ENCODE data around the gene FLNB. TPM values are rescaled to one million over a fixed set of nuclear protein-coding genes. Genes with fewer than 3 reads are reported as not detected.

FLNB gene
- total RNA-seq, 2 donors from 2014 or later = 37.6 to 59.6 TPM

GRCh38 chr3:58088501-58088900 lies 80.3 kb downstream of the FLNB start:
- no peaks in the 10 kb centered on the region for H3K36me3 ChIP-seq
- no peak for DNase-seq (ENCODE audit: low spot score)
- no peaks in the 10 kb centered on the region for H3K4me1 ChIP-seq
- H3K9me3 ChIP-seq = no peaks in the 10 kb centered on the region
- TF ChIP-seq CTCF (IDR thresholded peaks at IDR 0.05) = no peak
- H3K27ac ChIP-seq = no peak overlapping the region
- H3K27me3 ChIP-seq = no peaks in the 10 kb centered on the region
- no peak overlapping the region for H3K4me3 ChIP-seq

DNA sequence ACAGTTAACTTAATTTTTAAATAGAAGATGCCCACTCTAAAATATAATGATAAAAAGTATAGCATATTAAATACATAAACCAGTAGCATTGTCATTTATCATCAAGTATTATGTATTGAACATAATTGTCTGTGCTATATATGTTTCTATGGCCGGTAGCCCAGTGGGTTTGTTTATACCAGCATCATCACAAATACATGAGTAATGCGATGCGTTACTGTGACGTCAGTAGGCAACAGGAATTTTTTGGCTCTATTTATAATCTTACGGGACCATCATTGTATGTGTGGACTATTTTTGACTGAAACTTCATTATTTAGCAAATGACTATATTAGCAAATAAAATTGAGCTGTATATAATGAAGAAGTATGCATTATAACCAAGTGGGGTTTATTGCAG lies 82.1 kb downstream of the FLNB start:
- DNase-seq (ENCODE audit: low spot score) = no peak

DNA sequence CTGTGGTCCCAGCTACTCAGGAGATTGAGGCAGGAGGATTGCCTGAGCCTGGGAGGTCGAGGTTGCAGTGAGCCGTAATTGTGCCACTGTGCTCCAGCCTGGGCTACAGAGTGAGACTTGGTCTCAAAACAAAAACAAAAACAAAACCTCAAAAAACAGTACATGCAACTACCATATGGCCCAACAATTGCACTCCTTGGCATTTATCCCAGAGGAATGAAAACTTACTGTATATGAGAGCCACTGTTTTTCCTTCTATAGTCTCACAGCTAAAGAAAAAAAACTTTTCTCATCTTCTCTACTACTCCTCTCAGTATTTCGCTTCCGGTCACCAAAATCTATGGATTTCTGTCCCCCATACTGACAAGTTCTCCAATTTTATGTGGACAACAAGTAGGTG lies 84.3 kb downstream of the FLNB start:
- Histone ChIP-seq H3K9me3 (no peaks in the 10 kb centered on the region), H3K4me1 (peaks cover 0 to 9% of the 10 kb centered on the region in 2 donors), H3K27me3 (no peaks in the 10 kb centered on the region), H3K36me3 (peaks cover 13% of the 10 kb centered on the region), H3K4me3 (no peak overlapping the region), H3K27ac (no peak overlapping the region)
- no peak for DNase-seq (ENCODE audit: low spot score)
- TF ChIP-seq CTCF (IDR thresholded peaks at IDR 0.05) = no peak

More for the DNA sequence above, 82.1 kb downstream of the FLNB start:
- H3K4me1 ChIP-seq = no peaks in the 10 kb centered on the region
- H3K9me3 ChIP-seq = no peaks in the 10 kb centered on the region
- no peak overlapping the region for H3K27ac ChIP-seq
- no peak for TF ChIP-seq CTCF (IDR thresholded peaks at IDR 0.05)
- H3K27me3 ChIP-seq = no peaks in the 10 kb centered on the region
- no peak overlapping the region for H3K4me3 ChIP-seq
- no peaks in the 10 kb centered on the region for H3K36me3 ChIP-seq

DNA sequence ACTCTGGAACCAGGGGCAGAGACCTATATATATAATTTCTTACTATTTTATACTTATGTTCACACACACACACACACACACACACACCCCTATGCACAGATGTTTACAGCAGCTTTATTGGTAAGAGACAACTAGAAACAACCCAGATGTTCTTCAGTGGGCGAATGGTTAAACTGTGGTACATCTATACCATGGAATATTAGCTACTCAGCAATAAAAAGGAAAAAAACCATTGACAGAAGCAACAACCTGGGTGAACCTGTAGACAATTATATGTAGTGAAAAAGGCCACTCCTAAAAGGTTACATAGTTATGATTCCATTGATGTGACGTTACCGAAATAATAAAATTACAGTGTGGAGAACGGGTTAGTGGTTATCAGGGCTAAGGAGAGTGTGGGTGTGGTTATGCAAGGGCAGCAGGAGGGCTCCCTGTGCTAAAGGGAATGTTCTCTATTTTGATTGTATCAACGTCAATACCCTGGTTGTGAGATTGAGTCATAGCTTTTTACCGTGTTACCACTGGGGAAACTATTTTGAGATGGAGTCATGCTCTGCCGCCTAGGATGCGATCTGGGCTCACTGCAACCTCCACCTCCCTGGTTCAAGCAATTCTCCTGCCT lies 85.5 kb downstream of the FLNB start:
- Histone ChIP-seq H3K4me3 (no peak overlapping the region), H3K36me3 (peaks cover 25% of the 10 kb centered on the region), H3K27me3 (no peaks in the 10 kb centered on the region), H3K4me1 (peaks cover 0 to 9% of the 10 kb centered on the region in 2 donors), H3K27ac (no peak overlapping the region), H3K9me3 (no peaks in the 10 kb centered on the region)
- no peak for DNase-seq (ENCODE audit: low spot score)
- TF ChIP-seq CTCF (IDR thresholded peaks at IDR 0.05) = no peak

DNA sequence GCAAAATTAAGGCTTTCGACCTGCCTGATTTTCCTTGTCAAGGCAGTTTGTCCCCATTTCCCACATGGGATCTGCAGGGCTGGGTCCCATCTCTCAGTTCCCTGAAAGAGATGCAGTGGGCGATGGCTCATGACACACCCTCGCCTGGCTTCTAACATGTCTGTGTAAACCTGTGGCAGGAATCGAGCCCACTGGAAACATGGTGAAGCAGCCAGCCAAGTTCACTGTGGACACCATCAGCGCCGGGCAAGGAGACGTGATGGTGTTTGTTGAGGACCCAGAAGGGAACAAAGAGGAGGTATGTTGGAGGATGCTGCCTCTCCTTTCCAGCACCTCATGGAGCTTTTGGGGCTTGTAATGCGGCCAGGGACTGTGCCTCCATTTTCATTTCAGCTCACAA lies 86.4 kb downstream of the FLNB start:
- DNase-seq (ENCODE audit: low spot score) = no peak
- Histone ChIP-seq H3K27me3 (no peaks in the 10 kb centered on the region), H3K36me3 (peaks cover 34% of the 10 kb centered on the region), H3K4me3 (no peak overlapping the region), H3K4me1 (peaks cover 0 to 9% of the 10 kb centered on the region in 2 donors), H3K27ac (no peak overlapping the region), H3K9me3 (no peaks in the 10 kb centered on the region)
- no peak for TF ChIP-seq CTCF (IDR thresholded peaks at IDR 0.05)

DNA sequence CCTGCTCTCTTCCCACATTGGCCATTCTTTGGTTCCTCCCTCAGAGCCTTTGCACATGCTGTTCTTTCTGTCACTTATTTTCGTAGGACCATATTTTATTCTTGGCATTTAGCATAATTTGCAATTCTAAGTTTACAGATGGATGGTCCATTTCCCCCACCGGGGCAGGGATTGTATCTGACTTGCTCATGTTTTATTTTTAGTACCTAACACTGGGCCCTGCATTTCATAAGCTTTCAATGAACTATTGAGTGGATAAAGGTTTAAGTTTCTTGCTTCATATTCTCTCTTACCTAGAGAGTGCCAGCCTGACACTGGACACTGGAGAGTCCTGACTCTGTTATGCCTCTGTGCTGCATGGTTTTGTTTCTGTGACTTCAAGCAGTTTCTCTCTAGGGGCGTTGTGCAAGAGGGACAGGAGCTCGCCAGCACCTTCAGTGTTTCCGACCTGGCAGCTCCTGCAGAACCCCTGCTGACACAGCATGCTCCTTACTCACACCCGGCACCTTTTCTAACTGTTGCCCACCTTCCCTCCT lies 87.4 kb downstream of the FLNB start:
- no peak overlapping the region for H3K27ac ChIP-seq
- no peak overlapping the region for H3K4me3 ChIP-seq
- TF ChIP-seq CTCF (IDR thresholded peaks at IDR 0.05) = no peak
- no peaks in the 10 kb centered on the region for H3K27me3 ChIP-seq
- peaks cover 0 to 9% of the 10 kb centered on the region in 2 donors for H3K4me1 ChIP-seq
- H3K9me3 ChIP-seq = no peaks in the 10 kb centered on the region
- peaks cover 34% of the 10 kb centered on the region for H3K36me3 ChIP-seq
- no peak for DNase-seq (ENCODE audit: low spot score)

Data from right atrium auricular region (tissue), 2 donors.